NCI-H146 treated with DMSO at 0.1 percent for 48 hours (cell line): ENCODE data around the gene ADIRF.

ENCODE experiments used
- DNase-seq: peaks from one replicate; lab custom pipeline; 2025; ENCODE audit not compliant: unreplicated experiment; lab: John Stamatoyannopoulos, UW

ADIRF gene

GRCh38 chr10:86960003-86960862 lies 8.0 kb upstream of the ADIRF start:
- no peak for DNase-seq

- DNase-seq: no peak
Observed at GRCh38 chr10:86960863-86961434, 7.3 kb upstream of the ADIRF start.

GRCh38 chr10:86961481-86962091 lies 6.7 kb upstream of the ADIRF start:
- DNase-seq: peak; percentile 49

GRCh38 chr10:86962136-86962980 lies 5.9 kb upstream of the ADIRF start:
- no peak for DNase-seq

GRCh38 chr10:86962981-86963310 lies 5.3 kb upstream of the ADIRF start:
- no peak for DNase-seq

- DNase-seq: no peak
Observed at GRCh38 chr10:86963341-86963919, 4.9 kb upstream of the ADIRF start.

- DNase-seq: no peak
Observed at GRCh38 chr10:86964061-86964846, 4.0 kb upstream of the ADIRF start.

GRCh38 chr10:86964847-86965190 lies 3.5 kb upstream of the ADIRF start:
- no peak for DNase-seq

GRCh38 chr10:86965986-86966654 lies 2.2 kb upstream of the ADIRF start:
- no peak for DNase-seq

GRCh38 chr10:86967481-86967941 lies 771 bp upstream of the ADIRF start:
- no peak for DNase-seq

GRCh38 chr10:86968994-86969355 lies 693 bp downstream of the ADIRF start:
- no peak for DNase-seq

GRCh38 chr10:86969421-86970041 lies 1.2 kb downstream of the ADIRF start:
- DNase-seq: peak; percentile 17

GRCh38 chr10:86970162-86970981 lies 2.1 kb downstream of the ADIRF start:
- peak; percentile 67 for DNase-seq

- no peak for DNase-seq
Observed at GRCh38 chr10:86970982-86971231, 2.6 kb downstream of the ADIRF start.

GRCh38 chr10:86971232-86971991 lies 3.1 kb downstream of the ADIRF start:
- DNase-seq: peak; percentile 87

GRCh38 chr10:86972613-86973380 lies 4.5 kb downstream of the ADIRF start:
- no peak for DNase-seq

GRCh38 chr10:86974484-86974883 lies 6.2 kb downstream of the ADIRF start:
- no peak for DNase-seq
